ENCODE results near the gene SGK2. TPM values are rescaled to one million over a fixed set of nuclear protein-coding genes. Genes with fewer than 3 reads are reported as not detected.
"Not testable (repeated sequence)": the region's sequence is repeated elsewhere in the genome, so short reads cannot be mapped to it uniquely, and the experiment has no call there.

Gene SGK2
- total RNA-seq, 1 experiment from 2014 or later = not detected

- DNase-seq (ENCODE audit: low read depth) = peak; percentile 20
These were observed 4.6 kb downstream of the SGK2 start for GRCh38 chr20:43563429-43563828.

GRCh38 chr20:43563991-43564390, 5.2 kb downstream of the SGK2 start:
- DNase-seq (ENCODE audit: low read depth) = no peak

DNA sequence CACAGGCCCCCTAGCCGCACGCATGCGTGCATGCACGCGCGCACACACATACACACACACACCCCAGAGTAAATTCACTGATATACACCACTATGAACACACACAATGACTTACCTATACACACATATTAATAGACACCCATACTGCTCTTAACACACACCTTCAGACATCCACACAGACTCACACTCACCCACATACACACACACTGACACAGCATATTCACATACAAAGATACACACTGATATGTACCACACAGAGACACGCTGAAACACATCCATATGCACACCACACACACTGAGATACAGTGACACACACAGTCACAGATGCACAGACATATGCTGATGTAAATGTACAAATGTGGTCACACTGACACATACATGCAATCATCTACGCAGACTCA, 5.6 kb downstream of the SGK2 start:
- no peak for DNase-seq (ENCODE audit: low read depth)

- no peak for DNase-seq (ENCODE audit: low read depth)
These were observed 6.3 kb downstream of the SGK2 start for GRCh38 chr20:43564993-43565757.

DNA sequence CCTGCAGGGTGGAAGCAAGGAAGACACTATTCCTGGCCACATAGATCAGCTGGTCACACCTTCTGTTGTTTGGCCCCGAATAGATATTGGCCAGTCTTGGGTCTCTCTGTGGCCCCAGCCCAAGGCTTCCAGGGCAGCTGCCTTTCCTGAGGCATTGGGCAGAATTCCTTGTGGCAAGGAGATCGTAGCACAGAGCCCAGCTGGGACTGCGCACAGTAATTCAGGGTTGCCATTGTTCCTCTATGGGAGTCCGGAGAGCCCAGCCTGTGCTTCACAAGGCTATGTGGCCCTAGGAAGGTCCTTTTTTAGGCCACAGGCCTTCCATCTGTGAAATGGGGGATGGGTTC, 6.9 kb downstream of the SGK2 start:
- no peak for DNase-seq (ENCODE audit: low read depth)

GRCh38 chr20:43567477-43567876, 8.7 kb downstream of the SGK2 start:
- no peak for DNase-seq (ENCODE audit: low read depth)

DNA sequence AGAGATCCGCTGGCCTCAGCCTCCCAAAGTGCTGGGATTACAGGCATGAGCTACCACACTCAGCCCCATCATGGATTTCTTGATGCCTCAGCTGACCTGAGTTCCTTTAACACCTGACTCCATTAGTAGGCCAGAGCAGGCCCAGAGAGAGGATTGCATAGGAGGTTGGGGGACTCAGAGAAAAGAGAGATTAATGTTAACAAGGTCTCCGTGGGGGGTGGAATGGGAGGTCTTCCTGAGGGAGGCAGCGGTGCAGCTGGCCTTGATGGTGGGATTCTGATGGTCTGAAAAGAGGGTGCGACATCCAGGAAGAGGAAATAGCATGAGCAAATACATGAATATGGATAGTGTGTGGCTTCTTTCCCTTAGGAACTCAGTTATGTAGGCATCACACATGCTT, 9.9 kb downstream of the SGK2 start:
- no peak for DNase-seq (ENCODE audit: low read depth)

DNA sequence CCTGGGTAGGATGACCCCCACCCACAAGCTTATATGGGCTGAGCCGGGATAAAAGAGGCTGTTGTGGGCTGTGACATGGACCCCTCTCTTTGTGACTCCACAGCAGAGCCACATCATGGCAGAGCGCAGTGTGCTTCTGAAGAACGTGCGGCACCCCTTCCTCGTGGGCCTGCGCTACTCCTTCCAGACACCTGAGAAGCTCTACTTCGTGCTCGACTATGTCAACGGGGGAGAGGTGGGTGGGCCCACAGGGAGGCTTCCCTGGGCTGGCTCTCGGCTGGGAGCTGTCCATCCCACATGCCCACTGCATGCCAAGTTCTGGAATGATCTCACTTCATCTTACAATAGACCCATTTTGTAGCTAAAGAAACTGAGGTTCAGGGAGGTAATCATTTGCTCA, 10.5 kb downstream of the SGK2 start:
- no peak for DNase-seq (ENCODE audit: low read depth)

GRCh38 chr20:43570496-43570895, 11.7 kb downstream of the SGK2 start:
- DNase-seq (ENCODE audit: low read depth) = no peak

DNA sequence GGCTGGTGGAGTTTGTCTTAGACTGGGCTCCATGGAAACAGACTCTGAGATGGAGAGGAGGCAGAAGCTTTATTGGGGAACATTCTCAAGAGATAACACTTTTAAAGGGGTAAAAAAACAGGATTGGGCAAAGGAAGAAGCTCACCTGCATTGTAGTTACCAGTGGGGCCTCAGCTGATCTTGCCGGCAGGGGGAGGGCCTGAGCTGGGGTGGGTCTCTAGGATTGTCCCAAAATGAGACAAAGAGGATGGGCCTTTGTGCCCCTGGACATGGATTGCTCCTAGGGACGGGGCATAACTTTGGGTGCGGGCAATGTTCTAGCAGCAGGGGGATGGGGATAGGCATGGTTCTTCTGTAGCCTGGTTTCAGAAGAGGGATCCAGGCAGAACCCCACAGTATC, 12.5 kb downstream of the SGK2 start:
- DNase-seq (ENCODE audit: low read depth) = no peak

DNA sequence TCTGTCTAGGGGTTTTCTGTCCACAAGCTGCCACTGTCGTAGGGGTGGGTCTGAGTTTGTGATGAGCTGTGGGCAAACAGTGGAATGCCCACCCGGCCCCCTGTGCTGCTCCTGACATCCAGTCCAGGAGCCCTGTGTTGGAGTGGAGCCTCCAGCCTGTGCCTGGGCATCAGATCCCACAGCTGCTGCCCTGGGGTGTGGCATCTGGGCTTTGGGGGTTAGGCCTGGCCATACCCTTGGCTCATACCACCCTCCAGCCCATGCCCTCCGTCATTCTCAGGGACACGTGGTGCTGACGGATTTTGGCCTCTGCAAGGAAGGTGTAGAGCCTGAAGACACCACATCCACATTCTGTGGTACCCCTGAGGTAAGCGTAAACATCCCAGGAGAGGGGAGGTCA, 12.9 kb downstream of the SGK2 start:
- no peak for DNase-seq (ENCODE audit: low read depth)

DNA sequence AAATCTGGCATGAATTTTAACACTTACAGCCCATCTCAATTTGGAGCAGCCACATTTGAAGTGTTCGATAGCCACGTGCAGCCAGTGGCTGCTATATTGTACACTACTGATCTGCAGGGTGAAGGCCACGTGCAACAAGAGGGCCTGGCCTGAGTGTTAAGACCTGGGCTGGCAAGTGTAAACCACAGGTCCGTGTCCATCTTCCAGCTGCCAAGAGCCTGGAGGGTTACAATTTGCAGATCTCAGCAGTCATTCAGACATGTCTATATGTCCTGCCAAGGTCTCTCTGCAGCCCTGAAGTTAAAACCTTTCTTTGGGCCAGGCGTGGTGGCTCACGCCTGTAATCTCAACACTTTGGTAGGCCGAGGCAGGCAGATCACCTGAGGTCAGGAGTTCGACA, 14.1 kb downstream of the SGK2 start:
- no peak for DNase-seq (ENCODE audit: low read depth)

DNA sequence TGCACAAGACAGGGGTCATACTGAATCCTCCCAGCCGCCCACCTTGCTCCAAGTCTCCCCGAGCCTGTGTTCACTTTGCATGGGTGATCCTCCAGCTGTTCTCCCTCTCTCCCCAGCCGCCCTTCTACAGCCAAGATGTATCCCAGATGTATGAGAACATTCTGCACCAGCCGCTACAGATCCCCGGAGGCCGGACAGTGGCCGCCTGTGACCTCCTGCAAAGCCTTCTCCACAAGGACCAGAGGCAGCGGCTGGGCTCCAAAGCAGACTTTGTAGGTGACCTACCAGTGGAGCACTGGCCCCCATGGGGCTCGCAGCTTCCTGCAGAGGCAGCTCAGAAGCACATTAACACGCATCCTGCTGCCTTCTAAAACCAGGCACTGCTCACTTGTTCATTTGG, 17.3 kb downstream of the SGK2 start:
- DNase-seq (ENCODE audit: low read depth) = no peak

GRCh38 chr20:43579861-43580793, 21.3 kb downstream of the SGK2 start:
- DNase-seq (ENCODE audit: low read depth) = peak; percentile 51

GRCh38 chr20:43583133-43583864, 24.5 kb downstream of the SGK2 start:
- peak; percentile 27 for DNase-seq (ENCODE audit: low read depth)

GRCh38 chr20:43583982-43584432, 25.2 kb downstream of the SGK2 start:
- DNase-seq (ENCODE audit: low read depth) = peak; percentile 99

DNA sequence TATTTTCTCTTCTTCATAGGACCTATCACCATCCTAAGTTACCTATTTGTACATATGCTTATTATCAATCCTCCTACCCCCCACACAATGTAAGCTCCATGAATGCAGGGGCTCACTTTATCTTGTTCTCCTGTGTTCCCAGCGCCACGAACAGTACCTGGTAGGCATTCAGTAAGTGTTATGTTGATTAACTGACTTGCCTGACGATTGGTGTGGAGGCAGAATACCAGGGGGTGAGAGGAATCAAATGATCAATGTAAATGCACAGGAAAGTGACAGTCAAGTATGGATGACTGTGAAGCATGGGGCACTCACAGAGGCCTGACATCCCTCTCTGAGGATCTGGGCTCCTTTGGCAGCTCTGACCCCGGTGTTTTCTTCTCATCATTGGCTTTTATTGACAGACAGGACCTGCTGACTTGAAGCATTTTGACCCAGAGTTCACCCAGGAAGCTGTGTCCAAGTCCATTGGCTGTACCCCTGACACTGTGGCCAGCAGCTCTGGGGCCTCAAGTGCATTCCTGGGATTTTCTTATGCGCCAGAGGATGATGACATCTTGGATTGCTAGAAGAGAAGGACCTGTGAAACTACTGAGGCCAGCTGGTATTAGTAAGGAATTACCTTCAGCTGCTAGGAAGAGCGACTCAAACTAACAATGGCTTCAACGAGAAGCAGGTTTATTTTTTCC, 25.8 kb downstream of the SGK2 start:
- DNase-seq (ENCODE audit: low read depth) = peak; percentile 93

GRCh38 chr20:43586641-43587040, 27.8 kb downstream of the SGK2 start:
- no peak for DNase-seq (ENCODE audit: low read depth)

- DNase-seq (ENCODE audit: low read depth) = not testable (repeated sequence)
These were observed 29.7 kb downstream of the SGK2 start for GRCh38 chr20:43588526-43588925.

- no peak for DNase-seq (ENCODE audit: low read depth)
These were observed 31.2 kb downstream of the SGK2 start for GRCh38 chr20:43590036-43590391.

- peak; percentile 94 for DNase-seq (ENCODE audit: low read depth)
These were observed 31.8 kb downstream of the SGK2 start, which contains the start of gene IFT52 for GRCh38 chr20:43590392-43591303. Gene IFT52 (plus strand): TSS chr20:43590937. CDS start chr20:43594699, 3,762 bp downstream.

All from M059J (cell line).